ENCODE results near the gene HABP2. TPM values are rescaled to one million over a fixed set of nuclear protein-coding genes. Genes with fewer than 3 reads are reported as not detected.

Gene HABP2
- total RNA-seq, 1 donor from 2014 or later: 0.77 TPM

DNA sequence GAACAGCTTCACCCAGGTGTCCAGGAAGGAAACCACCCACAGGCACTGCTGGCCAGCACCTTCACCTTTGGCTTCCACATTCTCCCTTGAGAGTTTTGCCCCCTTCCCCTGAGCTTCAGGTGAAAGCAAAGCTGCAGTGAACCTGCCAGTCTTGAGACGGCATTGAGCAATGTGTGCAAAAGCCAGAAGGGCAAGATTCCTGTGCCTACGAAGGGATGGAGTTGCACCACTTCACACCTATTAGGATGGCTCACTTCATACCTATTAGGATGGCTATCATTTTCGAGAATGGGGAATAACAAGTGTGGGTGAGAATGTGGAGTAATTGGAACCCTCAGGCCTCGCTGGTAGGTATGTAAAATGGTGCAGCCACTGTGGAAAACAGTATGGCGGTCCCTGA lies 7.2 kb downstream of the HABP2 start:
- DNase-seq (no peak), ATAC-seq (no peak)
- Histone ChIP-seq H3K27me3 (ENCODE audit: low read depth) (no peaks in the 10 kb centered on the region), H3K9me3 (no peaks in the 10 kb centered on the region), H3K4me1 (no peaks in the 10 kb centered on the region), H3K36me3 (no peaks in the 10 kb centered on the region), H3K27ac (no peak overlapping the region), H3K4me3 (no peak overlapping the region)
- TF ChIP-seq, protein P1, sequence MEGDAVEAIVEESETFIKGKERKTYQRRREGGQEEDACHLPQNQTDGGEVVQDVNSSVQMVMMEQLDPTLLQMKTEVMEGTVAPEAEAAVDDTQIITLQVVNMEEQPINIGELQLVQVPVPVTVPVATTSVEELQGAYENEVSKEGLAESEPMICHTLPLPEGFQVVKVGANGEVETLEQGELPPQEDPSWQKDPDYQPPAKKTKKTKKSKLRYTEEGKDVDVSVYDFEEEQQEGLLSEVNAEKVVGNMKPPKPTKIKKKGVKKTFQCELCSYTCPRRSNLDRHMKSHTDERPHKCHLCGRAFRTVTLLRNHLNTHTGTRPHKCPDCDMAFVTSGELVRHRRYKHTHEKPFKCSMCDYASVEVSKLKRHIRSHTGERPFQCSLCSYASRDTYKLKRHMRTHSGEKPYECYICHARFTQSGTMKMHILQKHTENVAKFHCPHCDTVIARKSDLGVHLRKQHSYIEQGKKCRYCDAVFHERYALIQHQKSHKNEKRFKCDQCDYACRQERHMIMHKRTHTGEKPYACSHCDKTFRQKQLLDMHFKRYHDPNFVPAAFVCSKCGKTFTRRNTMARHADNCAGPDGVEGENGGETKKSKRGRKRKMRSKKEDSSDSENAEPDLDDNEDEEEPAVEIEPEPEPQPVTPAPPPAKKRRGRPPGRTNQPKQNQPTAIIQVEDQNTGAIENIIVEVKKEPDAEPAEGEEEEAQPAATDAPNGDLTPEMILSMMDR (IDR thresholded peaks at IDR 0.05): no peak
- intact Hi-C loops (cut with DNase I): no loop called here

DNA sequence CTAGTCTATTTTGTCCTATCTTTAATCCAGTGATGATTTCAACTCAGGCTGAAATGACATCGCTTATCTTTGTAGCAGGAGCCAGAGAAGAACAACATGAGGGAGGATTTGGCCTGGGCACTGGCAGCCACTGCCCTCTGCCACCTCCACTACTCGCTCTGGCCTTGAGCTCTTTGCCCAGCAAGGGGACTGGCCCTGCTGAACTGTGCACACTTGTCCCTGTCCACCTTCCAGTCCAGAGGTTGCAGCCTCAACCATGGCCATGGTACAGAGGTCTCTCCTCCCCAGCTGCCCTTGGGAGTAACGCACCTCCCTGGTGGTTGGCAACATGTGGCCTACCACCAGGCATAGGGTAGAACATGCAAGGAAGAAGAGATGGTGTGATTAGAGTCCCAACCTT lies 8.4 kb downstream of the HABP2 start:
- Histone ChIP-seq H3K4me3 (no peak overlapping the region), H3K4me1 (no peaks in the 10 kb centered on the region), H3K27ac (no peak overlapping the region), H3K36me3 (no peaks in the 10 kb centered on the region), H3K27me3 (ENCODE audit: low read depth) (no peaks in the 10 kb centered on the region), H3K9me3 (no peaks in the 10 kb centered on the region)
- ATAC-seq (no peak), DNase-seq (no peak)
- intact Hi-C loops (cut with DNase I): no loop called here
- TF ChIP-seq, protein P1 (IDR thresholded peaks at IDR 0.05): no peak

DNA sequence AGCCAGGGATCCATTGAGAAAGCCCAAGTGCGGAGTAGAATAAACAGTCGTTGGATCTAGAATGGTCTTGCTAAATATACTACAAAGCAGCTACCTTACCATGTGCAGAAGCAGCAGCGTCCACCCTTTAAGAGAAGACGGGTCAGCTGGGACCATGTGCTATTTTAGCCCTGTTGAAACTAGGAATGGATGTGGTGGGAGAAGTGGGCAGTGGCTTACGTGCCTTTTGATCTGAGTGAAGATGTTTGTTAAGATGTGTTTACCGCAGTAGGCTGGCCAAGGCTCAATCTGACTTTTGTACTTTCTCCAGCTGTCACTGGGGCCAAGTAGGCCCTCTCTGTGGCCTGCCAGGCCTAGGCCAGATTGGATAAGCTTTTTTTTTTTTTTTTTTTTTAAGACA lies 9.2 kb downstream of the HABP2 start:
- Histone ChIP-seq H3K27ac (no peak overlapping the region), H3K4me3 (no peak overlapping the region), H3K27me3 (ENCODE audit: low read depth) (no peaks in the 10 kb centered on the region), H3K4me1 (no peaks in the 10 kb centered on the region), H3K36me3 (no peaks in the 10 kb centered on the region), H3K9me3 (no peaks in the 10 kb centered on the region)
- intact Hi-C loops (cut with DNase I): no loop called here
- TF ChIP-seq, protein P1 (IDR thresholded peaks at IDR 0.05): no peak
- DNase-seq (no peak), ATAC-seq (no peak)

GRCh38 chr10:113562704-113563103 lies 9.9 kb downstream of the HABP2 start:
- no peak for DNase-seq
- Histone ChIP-seq H3K9me3 (no peaks in the 10 kb centered on the region), H3K27ac (no peak overlapping the region), H3K4me1 (no peaks in the 10 kb centered on the region), H3K4me3 (no peak overlapping the region), H3K36me3 (no peaks in the 10 kb centered on the region), H3K27me3 (ENCODE audit: low read depth) (no peaks in the 10 kb centered on the region)
- ATAC-seq: no peak
- intact Hi-C loops (cut with DNase I): no loop called here
- TF ChIP-seq, protein P1 (IDR thresholded peaks at IDR 0.05): no peak

DNA sequence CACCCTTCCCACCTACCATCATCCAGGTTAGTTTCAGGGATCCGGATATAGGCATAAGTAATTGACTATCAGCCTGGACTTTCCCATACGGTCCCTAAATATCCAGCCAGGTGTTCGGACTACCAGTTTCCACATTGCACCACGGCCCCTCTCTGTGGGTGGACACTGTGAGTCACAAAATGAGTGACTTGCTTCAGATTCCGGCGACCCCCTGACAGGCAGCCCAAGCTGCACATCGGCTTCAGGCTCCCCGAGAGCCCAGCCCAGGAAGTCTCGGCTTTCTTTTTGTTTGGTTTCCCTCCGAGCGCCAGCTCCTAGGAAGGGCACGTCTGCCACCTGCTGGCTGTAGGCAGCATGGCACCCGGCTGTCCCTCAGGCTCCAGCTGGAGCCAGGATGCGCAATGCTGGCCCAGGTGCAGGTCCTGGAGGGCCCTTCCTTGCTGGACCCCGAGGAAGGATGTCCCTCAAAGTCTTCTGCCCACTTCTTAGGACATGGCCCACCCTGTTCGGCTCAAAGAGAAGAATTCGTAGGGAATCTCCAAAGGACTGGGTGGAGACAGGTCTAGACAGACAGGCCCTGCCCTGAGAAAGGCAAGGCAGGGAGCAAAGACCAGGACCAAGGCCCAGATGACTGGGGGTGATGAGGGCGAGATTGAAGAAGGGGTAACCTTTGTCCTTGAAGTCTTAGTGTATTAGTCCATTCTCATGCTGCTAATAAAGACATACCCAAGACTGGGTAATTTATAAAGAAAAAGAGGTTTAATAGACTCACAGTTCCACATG lies 10.6 kb downstream of the HABP2 start:
- peak; percentile 82 for DNase-seq
- H3K4me1 ChIP-seq: no peaks in the 10 kb centered on the region
- TF ChIP-seq, protein P1 (IDR thresholded peaks at IDR 0.05): peak; percentile 99
- H3K4me3 ChIP-seq: peak overlapping the region; percentile 49
- no peak overlapping the region for H3K27ac ChIP-seq
- no peaks in the 10 kb centered on the region for H3K27me3 ChIP-seq (ENCODE audit: low read depth)
- ATAC-seq: peak; percentile 94
- no peaks in the 10 kb centered on the region for H3K9me3 ChIP-seq
- no peaks in the 10 kb centered on the region for H3K36me3 ChIP-seq
- intact Hi-C loops (cut with DNase I): no loop called here
